ENCODE data around the gene DYNC1LI1.

Gene DYNC1LI1

GRCh38 chr3:32570421-32571191 is at the start of gene DYNC1LI1:
DYNC1LI1 (minus strand) TSS chr3:32570858; CDS start chr3:32570770, 88 bp downstream.
- peak; percentile 95 for DNase-seq (ENCODE audit: low spot score)

GRCh38 chr3:32619395-32619794 is 48.7 kb upstream of the DYNC1LI1 start:
- no peak for DNase-seq (ENCODE audit: low spot score)

- DNase-seq (ENCODE audit: low spot score) = no peak
Measured at GRCh38 chr3:32616267-32616962, 45.8 kb upstream of the DYNC1LI1 start.

GRCh38 chr3:32614956-32615355 is 44.3 kb upstream of the DYNC1LI1 start:
- no peak for DNase-seq (ENCODE audit: low spot score)

DNA sequence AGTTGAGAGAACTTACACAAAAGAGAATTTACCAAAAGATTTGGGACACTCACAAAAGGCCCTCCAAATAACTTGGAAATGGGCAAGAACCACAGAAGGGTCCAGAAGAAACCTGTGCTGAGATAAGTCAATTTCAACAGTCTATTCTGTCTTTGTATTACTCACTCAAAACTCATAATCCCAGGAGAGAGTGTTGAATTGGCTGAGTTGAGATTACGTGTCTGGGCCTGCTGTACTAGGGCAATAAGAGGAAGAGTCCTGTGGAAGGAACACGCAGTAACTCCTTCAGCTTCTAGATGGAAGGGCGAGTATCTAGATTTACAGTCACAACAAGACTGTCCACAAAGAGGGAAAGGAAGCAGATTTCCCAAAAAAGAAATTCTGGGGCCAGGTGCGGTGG is 42.5 kb upstream of the DYNC1LI1 start:
- DNase-seq (ENCODE audit: low spot score) = no peak

DNA sequence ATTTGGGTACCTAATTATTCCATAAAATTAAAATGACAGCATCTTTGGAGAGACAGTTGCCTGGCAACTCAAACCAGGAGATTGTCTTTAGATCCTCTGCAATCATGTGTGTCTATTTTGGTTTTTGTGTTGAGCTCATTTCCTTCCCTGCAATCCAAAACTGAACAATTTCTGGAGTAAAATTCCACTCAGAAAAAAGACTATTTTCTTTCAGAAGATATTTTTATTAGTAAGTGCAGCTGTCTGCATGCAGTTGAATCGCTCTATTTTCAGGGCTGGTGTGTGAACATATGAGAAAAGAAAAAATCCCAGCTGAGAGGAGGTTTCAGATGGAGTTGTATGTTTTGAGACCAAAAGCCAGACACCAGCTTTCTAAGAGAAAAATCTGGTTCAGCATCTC is 41.9 kb upstream of the DYNC1LI1 start:
- DNase-seq (ENCODE audit: low spot score) = no peak

DNA sequence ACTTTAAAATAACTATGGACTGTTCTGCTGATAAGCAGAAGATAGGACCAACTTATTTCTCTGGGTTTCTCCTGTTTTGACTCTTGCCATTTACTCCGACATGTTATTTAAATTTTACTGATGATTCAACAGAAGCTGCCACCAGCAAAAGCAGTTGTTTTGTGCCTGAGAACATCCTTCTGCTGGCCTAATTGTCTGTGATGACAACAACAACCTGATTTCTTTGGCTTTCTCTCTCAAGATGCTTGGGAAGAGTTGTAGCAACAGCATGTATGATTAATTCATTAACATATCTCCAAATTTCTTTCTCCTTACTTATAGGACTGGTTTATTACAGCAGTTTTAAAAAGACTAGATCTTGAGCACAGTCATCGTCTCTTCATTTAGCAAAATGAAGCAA is 36.9 kb upstream of the DYNC1LI1 start:
- DNase-seq (ENCODE audit: low spot score) = no peak

GRCh38 chr3:32606960-32607359 is 36.3 kb upstream of the DYNC1LI1 start:
- DNase-seq (ENCODE audit: low spot score) = no peak

DNA sequence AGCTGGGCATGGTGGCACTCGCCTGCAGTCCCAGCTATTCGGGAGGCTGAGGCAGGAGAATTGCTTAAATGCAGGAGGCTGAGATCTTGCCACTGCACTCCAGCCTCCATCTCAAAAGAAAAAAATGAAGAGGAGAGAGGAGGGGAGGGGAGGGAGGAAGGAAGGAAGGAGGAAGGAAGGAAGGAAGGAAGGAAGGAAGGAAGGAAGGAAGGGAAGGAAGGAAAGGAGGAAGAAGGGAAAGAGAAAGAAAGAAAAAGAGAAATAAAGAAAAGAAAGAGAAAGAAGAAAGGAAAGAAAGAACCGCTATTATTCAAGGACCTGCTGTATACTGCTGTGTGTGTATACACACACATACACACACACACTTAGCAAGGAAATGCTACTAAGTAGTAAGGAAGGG is 35.6 kb upstream of the DYNC1LI1 start:
- no peak for DNase-seq (ENCODE audit: low spot score)

DNA sequence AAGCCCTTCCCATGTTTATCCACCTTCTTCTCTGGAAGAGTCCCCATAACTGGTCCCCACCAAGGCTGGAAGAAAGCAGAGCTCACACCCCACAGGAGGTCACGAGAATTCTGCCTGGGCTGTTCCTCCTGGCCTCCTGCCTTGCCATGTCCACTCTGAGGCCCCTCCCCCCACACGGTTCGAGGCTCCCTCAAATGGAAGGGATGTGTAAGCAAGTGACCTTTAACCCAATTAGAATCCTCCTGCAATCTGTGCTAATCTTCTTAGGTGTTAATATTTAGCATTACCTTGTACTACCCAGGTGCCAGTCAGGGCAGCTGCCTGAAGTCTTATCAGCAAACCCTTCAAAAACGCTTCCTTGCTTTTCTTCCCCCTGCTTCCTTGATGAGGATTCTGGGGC is 32.4 kb upstream of the DYNC1LI1 start:
- peak; percentile 26 for DNase-seq (ENCODE audit: low spot score)

DNA sequence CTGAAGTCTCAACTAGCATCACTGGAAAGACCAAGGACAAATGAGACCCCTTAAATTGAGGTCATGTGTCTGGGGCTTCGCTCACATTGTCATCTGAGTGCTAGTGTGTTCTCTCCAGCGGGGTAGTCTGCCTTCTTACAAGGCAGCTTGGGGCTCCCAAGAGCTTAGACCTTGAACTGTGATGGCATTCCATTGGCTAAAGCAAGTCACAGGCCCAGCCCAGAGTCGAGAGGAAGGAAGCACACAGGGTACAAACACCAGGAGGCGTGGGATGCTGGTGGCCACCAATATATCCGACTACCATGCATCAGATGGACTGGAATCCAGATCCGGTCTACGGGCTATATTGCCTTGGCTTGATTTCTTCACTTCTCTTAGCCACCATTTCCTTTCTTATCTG is 31.5 kb upstream of the DYNC1LI1 start:
- no peak for DNase-seq (ENCODE audit: low spot score)

DNA sequence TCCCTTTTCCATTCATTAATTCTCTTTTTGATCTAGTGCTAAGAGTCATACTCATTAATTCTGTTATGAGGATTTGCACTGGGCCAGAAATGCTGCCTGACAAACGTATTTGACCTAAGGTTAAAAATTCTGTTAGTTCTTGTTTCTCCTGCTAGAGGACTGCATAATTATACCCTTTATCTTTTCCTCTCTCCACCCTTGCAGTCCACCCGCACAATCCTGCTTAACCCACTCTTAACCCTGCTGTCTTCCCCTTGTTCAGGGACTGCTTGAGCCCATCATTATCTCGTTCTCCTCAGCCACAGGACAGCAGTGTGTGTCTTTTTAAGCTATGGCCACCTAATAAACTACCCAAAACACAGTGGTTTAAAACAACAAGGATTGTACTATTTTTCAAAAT is 31.1 kb upstream of the DYNC1LI1 start:
- no peak for DNase-seq (ENCODE audit: low spot score)

GRCh38 chr3:32597656-32598055 is 27.0 kb upstream of the DYNC1LI1 start:
- DNase-seq (ENCODE audit: low spot score) = no peak

DNA sequence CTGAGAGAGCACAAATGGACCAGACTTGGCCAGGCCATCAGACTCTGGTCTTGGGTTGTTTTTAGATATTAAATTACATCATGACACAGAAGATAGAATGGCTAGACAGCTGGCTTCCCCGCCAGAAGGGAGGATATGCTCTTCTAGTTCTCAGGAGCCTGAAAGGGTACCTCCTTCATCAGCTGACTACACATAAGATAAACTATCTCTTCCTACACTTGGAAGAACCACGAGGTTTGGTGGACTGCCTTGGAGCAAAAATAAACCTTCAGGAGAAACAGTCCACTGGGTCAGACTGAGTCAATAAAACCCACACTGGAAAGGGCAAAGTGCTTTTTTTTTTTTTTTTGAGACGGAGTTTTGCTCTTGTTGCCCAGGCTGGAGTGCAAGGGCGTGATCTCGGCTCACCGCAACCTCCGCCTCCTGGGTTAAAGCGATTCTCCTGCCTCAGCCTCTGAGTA is 26.3 kb upstream of the DYNC1LI1 start:
- no peak for DNase-seq (ENCODE audit: low spot score)

GRCh38 chr3:32596282-32596908 is 25.7 kb upstream of the DYNC1LI1 start:
- DNase-seq (ENCODE audit: low spot score) = no peak

- no peak for DNase-seq (ENCODE audit: low spot score)
Measured at GRCh38 chr3:32595323-32595722, 24.7 kb upstream of the DYNC1LI1 start.

DNA sequence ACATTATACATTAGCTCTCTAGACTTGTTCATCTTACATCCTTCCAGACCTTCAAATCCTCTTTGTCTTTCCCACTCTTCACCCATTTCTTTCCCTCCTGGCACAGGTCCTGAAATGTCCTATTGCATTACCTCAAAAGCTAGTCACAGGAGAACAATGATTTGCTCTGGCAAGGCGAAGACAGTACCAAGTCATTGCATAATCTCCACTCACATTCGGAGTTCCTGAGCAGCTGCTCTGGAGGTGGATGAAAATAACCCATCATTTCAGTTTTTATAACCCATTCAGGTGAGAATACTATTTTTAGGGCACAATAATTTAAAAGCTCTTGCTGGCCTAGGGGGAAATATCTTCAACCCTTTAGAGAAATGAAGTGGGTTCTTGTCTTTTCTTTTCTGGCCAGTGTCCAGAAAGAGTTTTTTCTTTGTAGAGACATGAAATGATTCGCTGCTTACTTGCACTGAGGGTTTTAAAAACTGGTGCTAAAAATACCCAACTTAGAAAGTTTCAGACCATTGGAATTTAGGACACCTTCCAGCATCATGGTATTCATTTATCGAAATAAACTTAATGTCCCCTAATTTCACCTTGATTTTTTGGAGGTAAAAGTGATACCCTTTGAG is 23.4 kb upstream of the DYNC1LI1 start:
- no peak for DNase-seq (ENCODE audit: low spot score)

- DNase-seq (ENCODE audit: low spot score) = peak; percentile 13
Measured at GRCh38 chr3:32592696-32593353, 22.2 kb upstream of the DYNC1LI1 start.

GRCh38 chr3:32592011-32592410 is 21.4 kb upstream of the DYNC1LI1 start:
- DNase-seq (ENCODE audit: low spot score) = no peak

DNA sequence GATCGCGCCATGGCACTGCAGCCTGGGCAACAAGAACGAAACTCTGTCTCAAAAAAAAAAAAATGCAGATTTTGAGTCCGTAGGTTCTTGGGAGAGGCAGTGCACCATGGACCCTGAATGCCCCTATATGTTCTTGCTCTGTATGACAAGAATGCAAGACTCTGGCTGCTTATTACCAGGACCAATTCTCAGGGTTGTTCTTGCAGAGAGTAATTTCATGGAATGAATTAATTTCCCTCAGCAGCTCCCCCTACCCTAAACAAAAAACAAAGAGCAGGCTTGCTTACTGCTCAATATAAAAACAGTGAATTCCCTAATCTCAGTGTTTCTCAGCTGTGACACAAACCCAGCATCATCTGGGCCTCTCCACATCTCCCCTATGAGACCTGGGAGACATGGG is 20.5 kb upstream of the DYNC1LI1 start:
- no peak for DNase-seq (ENCODE audit: low spot score)

DNA sequence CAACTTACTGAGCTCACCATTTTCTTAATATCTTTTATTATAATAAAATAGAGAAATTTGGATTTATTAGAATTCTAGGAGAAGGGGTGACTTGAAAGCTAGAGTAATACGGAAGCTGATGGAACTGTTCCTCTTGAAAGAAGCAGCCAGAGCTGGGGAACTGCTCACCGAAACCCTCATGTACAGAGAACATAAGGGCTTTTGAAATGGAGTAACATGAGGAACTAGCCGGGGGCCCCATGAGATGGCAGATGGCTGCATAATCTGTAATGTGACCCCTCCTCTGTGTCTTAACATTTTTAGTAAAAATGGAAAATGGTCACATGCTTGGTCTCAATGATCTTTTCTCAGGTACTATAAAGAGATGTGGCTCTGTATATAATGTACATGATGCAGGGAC is 15.7 kb upstream of the DYNC1LI1 start:
- DNase-seq (ENCODE audit: low spot score) = no peak

GRCh38 chr3:32584660-32585059 is 14.0 kb upstream of the DYNC1LI1 start:
- DNase-seq (ENCODE audit: low spot score) = no peak
